HepG2 (cell line): ENCODE results near the gene FAM222A. TPM values are rescaled to one million over a fixed set of nuclear protein-coding genes. Genes with fewer than 3 reads are reported as not detected.
A peak's percentile ranks its signal among the peaks of the same experiment; 100 is the strongest.

Experiments
- AFF4 ChIP-seq: sonication (generic); formaldehyde crosslinking; IDR thresholded peaks from 2 replicates; pipeline ENCODE4 v1.4.0; 2020; ENCODE audit warnings: missing genetic modification reagents
- KIAA2018 ChIP-seq: sonication (generic); formaldehyde crosslinking; IDR thresholded peaks from 2 replicates; pipeline ENCODE4 v1.5.0; 2020; ENCODE audit warnings: mild to moderate bottlenecking, missing genetic modification reagents, borderline replicate concordance
- LRRFIP1 ChIP-seq: sonication (generic); formaldehyde crosslinking; conservative IDR thresholded peaks from 2 replicates; pipeline ENCODE4 v1.4.0; 2020; ENCODE audit warnings: missing genetic modification reagents
- SAP130 ChIP-seq: IDR thresholded peaks from 2 replicates; pipeline ENCODE4 v1.6.1; 2016; ENCODE audit warnings: low read depth
- SNRNP70 ChIP-seq: fragments of 200-400 bp; formaldehyde crosslinking; IDR thresholded peaks from 2 replicates; pipeline ENCODE4 v1.6.1; 2017; ENCODE audit warnings: mild to moderate bottlenecking, low read depth, low read length, moderate library complexity
- ZBTB14 ChIP-seq: sonication (generic); formaldehyde crosslinking; IDR thresholded peaks from 2 replicates; pipeline ENCODE4 v1.4.0; 2020; ENCODE audit warnings: missing genetic modification reagents
- ZBTB38 ChIP-seq: sonication (generic); formaldehyde crosslinking; IDR thresholded peaks from 2 replicates; pipeline ENCODE4 v1.5.1; 2020; ENCODE audit warnings: mild to moderate bottlenecking, missing genetic modification reagents
- ZNF431 ChIP-seq: sonication (generic); formaldehyde crosslinking; IDR thresholded peaks from 2 replicates; pipeline ENCODE4 v1.9.0; 2022; ENCODE audit warnings: missing genetic modification reagents, low read depth, mild to moderate bottlenecking, borderline replicate concordance
- ZNF550 ChIP-seq: sonication (generic); formaldehyde crosslinking; IDR thresholded peaks from 2 replicates; pipeline ENCODE4 v1.4.0; 2020; ENCODE audit warnings: mild to moderate bottlenecking, missing genetic modification reagents, borderline replicate concordance
- ZNF652 ChIP-seq: IDR thresholded peaks from 2 replicates; pipeline ENCODE4 v1.6.1; 2016; ENCODE audit warnings: low read depth, borderline replicate concordance
- ZNF768 ChIP-seq: sonication (generic); formaldehyde crosslinking; IDR thresholded peaks from 2 replicates; pipeline ENCODE4 v1.4.0; 2020; ENCODE audit warnings: missing genetic modification reagents
- ZNF816 ChIP-seq: sonication (generic); formaldehyde crosslinking; IDR thresholded peaks from 2 replicates; pipeline ENCODE4 v1.8.0; 2022; ENCODE audit warnings: missing genetic modification reagents, mild to moderate bottlenecking, borderline replicate concordance
- polyA plus RNA-seq, 8 experiments: library from polyadenylated mRNA; depleted of rRNA in 3 of 8; stranded (reverse) in 7 of 8; unstranded in 1 of 8; fragments of >200 nt; fragmentation: Illumina TruSeq in 4 of 8; extraction: Trizol in 4 of 8; gene quantifications; 2 replicates each; pipeline versions ENCODE4 v1.2.1 to v1.2.3, GENCODE V29; 2011 to 2016; ENCODE audit warnings: low read depth in 4 of 8, missing spikeins in 1 of 8, mixed read lengths in 1 of 8; ENCODE audit not compliant: insufficient read depth in 1 of 8
- total RNA-seq, 5 experiments: library from RNA; depleted of rRNA; stranded (reverse); fragments of >200 nt; fragmentation: Illumina TruSeq; extraction: Trizol; gene quantifications; 2 replicates each; pipeline ENCODE4 v1.2.3, GENCODE V29; 2016; ENCODE audit warnings: low read depth in 1 of 5

FAM222A gene
- total and polyA plus RNA-seq, 2 of the 13 experiments (the other 11 are each of a cell fraction or from before 2014, with no cell fraction given): 2.7 to 9.6 TPM

- TF ChIP-seq AFF4 (CRISPR knock-in tag) (no peak), LRRFIP1 (CRISPR knock-in tag) (no peak), KIAA2018 (CRISPR knock-in tag) (no peak), ZBTB38 (CRISPR knock-in tag) (0 out of 2 replicates have a peak, but pooled peaks have one; percentile 8), ZNF768 (no peak), ZNF550 (CRISPR knock-in tag) (no peak), ZNF431 (no peak), ZNF816 (no peak), ZNF652 (CRISPR knock-in tag) (no peak), SAP130 (peak; percentile 53; the same call in 1 of the 2 replicates), ZBTB14 (CRISPR knock-in tag) (no peak), SNRNP70 (no peak)
Measured at GRCh38 chr12:109727039-109727723, 13.6 kb downstream of the FAM222A start (continued).
